Posterior cingulate gyrus (tissue), 11 donors: Measurements from ENCODE around the gene CUX1.
"Not testable (repeated sequence)": the region's sequence is repeated elsewhere in the genome, so short reads cannot be mapped to it uniquely, and the experiment has no call there.

Experiments
- DNase-seq, 10 donors: peaks; one replicate each; pipeline versions ENCODE4 v3.0.0 to v3.0.0-alpha.2; 2020 to 2021; ENCODE audit warnings: mixed read lengths in 3 of 10
- intact Hi-C: fragments of 100-400 bp; cut with DNase I; formaldehyde crosslinking; loops from one replicate; pipeline ENCODE4 v1.15.1; 2023

The CUX1 gene

DNA sequence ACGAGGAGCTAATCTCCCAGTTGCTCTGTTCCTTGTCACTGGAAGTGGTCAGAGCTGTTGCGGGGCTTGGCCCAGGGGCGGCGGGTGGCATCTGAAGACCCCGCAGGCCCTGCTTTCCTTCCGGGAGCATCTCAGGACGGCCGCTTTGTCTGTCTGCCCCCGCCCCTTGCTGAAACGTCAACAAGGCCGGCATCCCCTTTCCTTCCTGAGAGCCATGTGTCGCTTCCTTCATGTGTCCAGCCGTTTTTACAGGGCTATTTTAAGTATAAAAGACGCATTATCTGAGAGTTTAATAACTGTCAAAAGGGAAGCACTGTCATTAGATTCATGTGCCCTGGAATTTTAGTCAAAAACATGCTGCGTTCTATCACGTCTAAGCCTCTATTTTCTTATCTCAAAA is 110.4 kb downstream of the CUX1 start:
- peak in 1 of 10 donors; percentile 41 for DNase-seq
- intact Hi-C loops = no loop called here

GRCh38 chr7:101929256-101929655 is 111.8 kb downstream of the CUX1 start:
- intact Hi-C loops = no loop called here
- no peak for DNase-seq

DNA sequence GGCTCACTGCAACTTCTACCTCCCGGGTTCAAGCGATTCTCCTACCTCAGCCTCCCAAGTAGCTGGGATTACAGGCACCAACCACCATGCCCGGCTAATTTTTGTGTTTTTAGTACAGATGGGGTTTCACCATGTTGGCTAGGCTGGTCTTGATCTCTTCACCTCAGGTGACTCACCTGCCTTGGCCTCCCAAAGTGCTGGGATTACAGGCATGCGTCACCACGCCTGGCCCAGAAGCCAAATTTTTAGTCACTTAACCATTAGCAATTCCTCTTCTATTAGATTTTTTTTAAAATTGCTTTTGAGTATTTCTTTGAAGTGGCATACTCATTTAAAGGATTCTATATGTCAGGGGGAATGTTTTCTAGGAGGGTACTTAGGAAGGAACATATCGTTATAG is 112.5 kb downstream of the CUX1 start:
- intact Hi-C loops, DNase-seq: not testable (repeated sequence)

DNA sequence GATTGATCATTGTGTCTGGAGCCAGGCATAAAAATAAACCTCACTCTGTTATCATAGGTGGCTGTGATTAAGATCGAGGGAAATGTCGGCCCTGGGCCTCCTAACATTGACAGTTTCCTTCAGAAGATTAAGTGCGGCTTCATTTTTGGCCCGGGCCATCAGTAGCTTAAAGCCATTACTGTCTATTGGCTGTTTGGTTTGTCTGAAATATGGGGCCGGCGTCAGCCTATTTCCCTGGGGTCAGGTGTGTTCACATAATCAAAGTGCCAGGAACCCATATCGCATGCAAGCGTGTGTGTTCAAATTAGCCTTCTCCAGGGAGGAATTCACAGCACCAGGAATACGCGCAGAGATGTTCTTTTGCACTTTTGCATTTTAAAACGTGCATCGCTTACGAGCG is 114.7 kb downstream of the CUX1 start:
- intact Hi-C loops = no loop called here
- DNase-seq = no peak

DNA sequence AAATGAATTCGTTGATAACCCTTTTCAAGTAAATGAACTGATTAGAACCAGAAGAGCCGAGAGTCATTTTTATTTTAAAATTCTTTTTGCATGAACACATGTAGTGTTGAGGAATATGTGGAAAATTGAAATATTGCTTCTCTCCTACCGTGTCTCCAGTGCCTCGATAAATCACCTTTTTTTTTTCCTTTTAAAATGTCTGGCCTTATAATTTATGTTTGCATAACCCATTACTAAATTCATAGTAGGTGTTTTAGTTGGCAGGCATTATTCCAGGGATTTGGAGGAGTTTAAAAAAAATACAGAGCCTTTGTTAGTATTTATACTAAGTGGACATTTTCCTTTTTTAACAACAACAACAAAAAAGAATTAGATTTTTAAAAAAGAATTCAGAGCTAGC is 115.6 kb downstream of the CUX1 start:
- intact Hi-C loops = no loop called here
- no peak for DNase-seq

DNA sequence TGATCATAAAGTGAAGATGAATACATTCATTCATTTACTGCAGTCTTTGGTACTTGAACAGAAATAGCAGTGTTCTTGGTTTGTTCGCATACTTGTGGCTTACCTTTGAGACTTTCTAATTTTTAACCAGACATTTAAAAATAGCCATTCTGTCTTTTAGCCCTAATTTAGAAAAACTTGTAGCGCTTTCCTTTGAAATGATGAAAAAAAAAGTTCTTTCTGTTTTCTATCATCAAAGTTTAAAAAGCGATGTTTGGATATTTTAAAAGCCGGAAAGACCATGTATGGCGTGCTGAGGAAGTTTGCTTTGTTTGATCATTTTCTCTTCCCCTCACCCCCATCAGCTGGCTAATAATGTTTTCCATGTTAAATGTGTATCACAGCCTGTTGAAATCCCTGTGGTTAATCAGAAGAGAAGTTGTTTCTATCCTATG is 116.3 kb downstream of the CUX1 start:
- intact Hi-C loops = no loop called here

GRCh38 chr7:101934618-101935017 is 117.2 kb downstream of the CUX1 start:
- intact Hi-C loops = no loop called here

More for the DNA sequence above, 116.3 kb downstream of the CUX1 start:
- DNase-seq = no peak

GRCh38 chr7:101935521-101936141 is 118.2 kb downstream of the CUX1 start:
- intact Hi-C loops = no loop called here
- DNase-seq = peak in 3 of 10 donors; percentile 16 to 73 (median 26)

More at GRCh38 chr7:101934618-101935017, 117.2 kb downstream of the CUX1 start:
- no peak for DNase-seq

GRCh38 chr7:101936223-101936610 is 118.8 kb downstream of the CUX1 start:
- intact Hi-C loops = no loop called here
- no peak for DNase-seq

DNA sequence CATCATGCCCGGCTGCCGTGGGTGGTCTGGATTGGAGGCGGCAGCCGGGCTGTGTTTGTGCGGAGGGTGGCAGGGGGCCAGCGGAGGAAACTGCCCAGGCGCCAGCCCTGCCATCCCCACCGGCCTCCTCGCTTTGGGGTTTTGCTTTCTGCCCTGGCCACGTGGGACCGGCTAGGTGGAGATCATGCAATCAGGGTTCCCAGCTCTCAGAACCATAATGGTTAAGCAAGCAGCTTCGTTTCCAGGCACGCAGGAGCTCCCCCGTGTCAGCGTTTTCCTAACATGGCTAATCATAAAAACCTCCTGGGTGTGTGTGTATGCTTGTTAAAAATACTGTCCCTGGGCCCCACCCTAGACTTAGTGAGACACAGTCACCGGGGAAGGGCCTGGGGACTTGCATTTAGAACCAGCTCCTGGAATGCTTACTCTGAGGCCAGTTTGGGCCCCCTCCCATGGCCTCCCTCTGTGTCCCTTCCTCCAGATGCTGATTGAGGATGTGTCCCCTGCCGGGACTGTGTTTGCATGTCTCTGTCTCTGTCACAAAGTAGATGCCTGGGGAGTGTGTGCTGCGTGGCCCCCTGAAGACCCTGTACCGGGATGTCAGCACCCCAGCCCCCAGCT is 119.3 kb downstream of the CUX1 start:
- DNase-seq = peak in 1 of 10 donors; percentile 76
- intact Hi-C loops = no loop called here

DNA sequence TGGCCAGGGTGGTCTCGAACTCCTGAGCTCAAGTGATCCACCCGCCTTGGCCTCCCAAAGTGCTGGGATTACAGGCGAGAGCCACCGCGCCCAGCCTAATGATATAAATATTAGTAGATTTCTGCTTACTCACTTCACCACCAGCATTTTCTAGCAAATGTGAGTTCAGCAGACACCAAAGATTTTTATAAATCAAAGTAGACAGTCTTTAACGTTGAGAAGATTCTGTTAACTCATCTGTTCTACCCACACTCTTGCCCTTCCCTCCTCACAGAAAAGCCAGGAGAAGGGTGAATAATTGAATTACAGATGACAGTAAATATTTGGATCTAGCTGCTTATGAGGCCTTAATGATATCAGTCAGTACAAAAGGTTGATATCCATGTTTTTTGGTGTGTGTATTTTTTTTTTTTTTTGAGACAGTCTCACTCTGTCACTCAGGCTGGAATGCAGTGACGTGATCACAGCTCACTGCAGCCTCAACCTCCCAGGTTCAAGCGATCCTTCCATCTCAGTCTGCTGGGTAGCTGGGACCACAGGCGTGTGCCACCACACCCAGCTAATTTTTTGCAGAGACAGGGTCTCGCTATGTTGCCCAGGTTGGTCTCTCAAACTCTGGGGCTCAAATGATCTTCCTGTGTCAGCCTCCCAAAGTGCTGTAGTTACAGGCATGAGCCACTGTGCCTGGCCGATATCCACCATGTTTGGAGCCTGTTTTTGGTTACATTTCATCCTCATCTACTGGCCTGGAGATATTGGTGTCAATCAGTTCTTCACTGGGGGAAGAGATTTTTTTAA is 120.5 kb downstream of the CUX1 start:
- intact Hi-C loops = no loop called here
- no peak for DNase-seq

GRCh38 chr7:101939136-101939695 is 121.8 kb downstream of the CUX1 start:
- DNase-seq = peak in 1 of 10 donors; percentile 11
- intact Hi-C loops = no loop called here

DNA sequence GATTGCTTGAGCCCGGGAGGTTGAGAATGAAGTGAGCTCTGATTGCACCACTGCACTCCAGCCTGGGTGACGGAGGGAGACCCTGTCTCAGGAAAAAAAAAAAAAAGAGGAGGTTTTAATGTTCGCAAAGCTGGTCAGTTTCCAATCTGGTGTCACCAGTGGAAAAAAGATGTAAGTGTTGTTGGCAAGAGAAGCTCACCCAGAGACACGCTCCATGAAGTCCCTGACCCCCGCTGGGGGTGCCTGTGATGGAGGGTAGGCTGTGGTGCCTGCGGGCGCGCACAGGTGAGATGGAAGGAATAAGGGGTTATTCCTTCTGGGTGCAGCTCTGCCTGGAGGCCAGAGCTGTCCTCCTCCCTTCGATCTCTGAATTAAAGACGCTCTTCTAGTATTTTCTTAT is 122.7 kb downstream of the CUX1 start:
- no peak for DNase-seq
- intact Hi-C loops = no loop called here

- intact Hi-C loops = no loop called here
- no peak for DNase-seq
Measured at GRCh38 chr7:101940830-101941229, 123.4 kb downstream of the CUX1 start.

- peak in 2 of 10 donors; percentile 13 to 26 for DNase-seq
- intact Hi-C loops = no loop called here
Measured at GRCh38 chr7:101941481-101942383, 124.3 kb downstream of the CUX1 start.

- DNase-seq = peak in 1 of 10 donors; percentile 29
- intact Hi-C loops = no loop called here
Measured at GRCh38 chr7:101942603-101943210, 125.3 kb downstream of the CUX1 start.

- intact Hi-C loops = no loop called here
- DNase-seq = peak in 1 of 10 donors; percentile 63
Measured at GRCh38 chr7:101943306-101943705, 125.9 kb downstream of the CUX1 start.

GRCh38 chr7:101943889-101944600 is 126.6 kb downstream of the CUX1 start:
- intact Hi-C loops = no loop called here
- peak in 1 of 10 donors; percentile 51 for DNase-seq

DNA sequence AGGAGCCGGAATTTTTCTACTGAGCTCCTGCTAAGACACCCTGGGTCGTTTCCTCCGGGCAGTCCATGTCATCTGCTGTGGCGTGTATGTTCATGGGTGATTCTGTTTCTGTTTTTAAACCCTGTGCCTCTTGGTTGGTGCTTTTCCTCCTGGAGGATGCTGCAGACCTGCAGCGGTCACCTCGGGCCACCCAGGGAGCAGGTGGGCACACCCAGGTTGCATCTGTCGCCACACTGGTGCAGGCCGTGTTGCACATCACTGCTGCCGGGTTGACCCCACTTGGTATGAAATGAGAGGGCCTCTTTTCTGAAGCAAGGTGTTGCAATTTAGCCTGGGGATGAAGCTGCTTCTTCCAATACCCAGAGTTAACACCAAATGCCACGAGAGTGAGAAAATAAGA is 127.2 kb downstream of the CUX1 start:
- DNase-seq = peak in 1 of 10 donors; percentile 19
- intact Hi-C loops = no loop called here
